ENCODE results near the gene NEIL3.

The NEIL3 gene, protein sequence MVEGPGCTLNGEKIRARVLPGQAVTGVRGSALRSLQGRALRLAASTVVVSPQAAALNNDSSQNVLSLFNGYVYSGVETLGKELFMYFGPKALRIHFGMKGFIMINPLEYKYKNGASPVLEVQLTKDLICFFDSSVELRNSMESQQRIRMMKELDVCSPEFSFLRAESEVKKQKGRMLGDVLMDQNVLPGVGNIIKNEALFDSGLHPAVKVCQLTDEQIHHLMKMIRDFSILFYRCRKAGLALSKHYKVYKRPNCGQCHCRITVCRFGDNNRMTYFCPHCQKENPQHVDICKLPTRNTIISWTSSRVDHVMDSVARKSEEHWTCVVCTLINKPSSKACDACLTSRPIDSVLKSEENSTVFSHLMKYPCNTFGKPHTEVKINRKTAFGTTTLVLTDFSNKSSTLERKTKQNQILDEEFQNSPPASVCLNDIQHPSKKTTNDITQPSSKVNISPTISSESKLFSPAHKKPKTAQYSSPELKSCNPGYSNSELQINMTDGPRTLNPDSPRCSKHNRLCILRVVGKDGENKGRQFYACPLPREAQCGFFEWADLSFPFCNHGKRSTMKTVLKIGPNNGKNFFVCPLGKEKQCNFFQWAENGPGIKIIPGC

DNA sequence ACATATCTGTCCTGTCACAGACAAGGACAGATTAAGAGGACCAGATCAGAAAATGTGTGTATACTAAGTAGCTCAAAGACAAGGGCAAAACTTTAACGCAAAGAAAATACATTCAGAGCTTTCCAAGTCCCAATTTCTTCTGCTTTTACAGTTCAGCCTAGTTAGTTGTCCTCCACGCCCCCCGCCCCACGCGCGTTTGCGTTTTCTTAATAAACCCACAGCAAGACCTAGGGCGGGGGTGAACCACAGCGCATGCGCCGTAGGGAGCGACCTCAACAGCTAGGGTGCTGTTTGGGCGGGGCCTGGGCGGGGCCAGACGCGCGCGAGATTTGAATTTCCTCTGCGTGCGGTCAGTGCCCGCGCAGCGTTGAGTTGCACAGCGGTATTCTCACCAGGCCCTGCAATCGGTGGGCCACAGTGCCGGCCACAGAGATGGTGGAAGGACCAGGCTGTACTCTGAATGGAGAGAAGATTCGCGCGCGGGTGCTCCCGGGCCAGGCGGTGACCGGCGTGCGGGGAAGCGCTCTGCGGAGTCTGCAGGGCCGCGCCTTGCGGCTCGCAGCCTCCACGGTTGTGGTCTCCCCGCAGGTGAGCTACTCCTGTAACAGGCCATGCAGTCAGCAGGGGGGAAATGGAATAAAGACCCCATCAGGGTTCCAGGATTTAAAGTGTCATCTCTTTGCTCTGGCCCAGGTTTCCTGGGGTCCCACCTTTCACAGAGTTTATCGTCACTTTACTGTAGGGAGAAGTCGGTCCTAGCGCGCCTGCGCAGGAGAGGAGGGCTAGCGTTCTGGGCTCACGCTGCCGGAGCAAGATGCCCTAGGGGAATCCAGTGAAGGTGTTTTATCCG, at the start of gene NEIL3:
Gene NEIL3, plus strand, starts transcription at position 353 of the 850 bp plus-strand sequence. Its CDS starts 80 bp downstream, at position 433.
- DNase-seq = peak; percentile 96

- DNase-seq = no peak
These were observed 45.9 kb upstream of the NEIL3 start for GRCh38 chr4:177263818-177264217.

GRCh38 chr4:177264788-177265422, 44.8 kb upstream of the NEIL3 start:
- DNase-seq = no peak

DNA sequence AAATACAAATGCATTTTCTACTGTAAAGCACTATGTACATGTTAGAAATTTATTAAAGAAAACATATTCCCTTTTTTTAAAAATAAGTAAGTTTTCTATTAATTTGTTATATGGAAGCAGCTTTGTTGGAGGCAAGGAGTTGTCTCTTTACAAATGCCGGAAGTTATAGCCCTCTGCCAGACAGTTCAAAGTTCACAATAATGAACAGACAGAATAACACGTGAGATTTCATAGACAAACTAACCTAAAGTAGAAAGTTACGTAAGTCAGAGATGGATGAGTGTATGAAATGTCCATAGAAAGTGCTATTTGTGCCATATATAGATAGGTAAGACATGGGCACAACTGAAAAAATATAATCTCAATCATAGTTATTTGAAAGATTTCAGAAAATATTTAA, 43.9 kb upstream of the NEIL3 start:
- no peak for DNase-seq

DNA sequence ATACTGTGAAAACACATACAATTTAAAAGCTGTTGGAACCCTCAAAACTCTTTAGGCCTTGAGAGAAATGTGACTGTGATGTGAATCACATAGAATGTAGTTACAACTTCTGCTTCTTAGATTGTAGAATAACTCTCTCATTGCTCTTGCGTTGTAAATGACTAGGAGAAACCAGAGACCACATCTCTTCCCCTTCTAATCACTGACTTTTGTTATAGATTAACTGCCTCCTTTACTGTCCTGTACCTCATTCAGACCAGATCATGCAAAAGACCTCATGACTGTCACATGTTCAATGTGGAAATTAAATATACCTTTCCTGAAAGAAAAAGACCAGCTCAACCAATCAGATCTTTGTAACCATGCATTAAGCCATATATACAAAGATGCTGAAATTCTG, 43.2 kb upstream of the NEIL3 start:
- DNase-seq = no peak

DNA sequence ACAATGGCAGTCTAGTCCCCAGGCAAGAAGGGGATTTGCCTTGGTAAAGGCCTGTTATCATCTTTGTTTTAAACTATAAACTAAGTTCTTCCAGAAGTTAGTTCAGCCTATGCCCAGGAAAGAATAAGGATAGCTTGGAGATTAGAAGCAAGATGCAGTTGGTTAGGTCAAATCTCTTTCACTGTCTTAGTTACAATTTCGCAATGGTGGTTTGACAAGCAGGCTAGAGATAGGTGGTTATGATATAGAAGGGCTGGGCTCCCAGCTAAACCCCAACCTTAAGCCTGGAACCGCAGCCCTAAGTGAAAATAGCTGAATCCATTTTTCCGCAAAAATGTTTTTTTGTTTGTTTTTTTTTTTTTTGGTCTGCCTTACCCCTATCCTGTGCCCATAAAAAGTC, 41.8 kb upstream of the NEIL3 start:
- DNase-seq = no peak

DNA sequence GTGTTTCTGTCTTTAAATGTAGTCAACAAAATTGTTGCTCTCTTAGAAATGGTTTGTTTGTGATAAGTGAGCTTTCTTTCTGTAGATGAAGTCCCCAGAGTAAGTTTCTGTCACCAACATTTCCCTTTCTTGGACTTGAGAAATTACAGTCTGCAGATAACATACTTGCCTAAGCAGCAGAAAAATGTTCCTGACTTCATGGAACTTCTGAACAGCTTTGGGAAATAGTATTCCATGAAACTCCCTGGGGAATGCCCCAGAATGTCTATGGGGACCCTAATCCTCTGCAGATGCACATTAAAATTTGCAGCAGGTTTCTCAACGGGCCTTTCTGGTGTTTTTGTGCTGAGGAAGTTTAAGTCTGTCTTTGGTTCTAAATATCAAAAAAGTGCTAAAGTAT, 38.6 kb upstream of the NEIL3 start:
- DNase-seq = no peak

- no peak for DNase-seq
These were observed 37.5 kb upstream of the NEIL3 start for GRCh38 chr4:177271915-177272766.

DNA sequence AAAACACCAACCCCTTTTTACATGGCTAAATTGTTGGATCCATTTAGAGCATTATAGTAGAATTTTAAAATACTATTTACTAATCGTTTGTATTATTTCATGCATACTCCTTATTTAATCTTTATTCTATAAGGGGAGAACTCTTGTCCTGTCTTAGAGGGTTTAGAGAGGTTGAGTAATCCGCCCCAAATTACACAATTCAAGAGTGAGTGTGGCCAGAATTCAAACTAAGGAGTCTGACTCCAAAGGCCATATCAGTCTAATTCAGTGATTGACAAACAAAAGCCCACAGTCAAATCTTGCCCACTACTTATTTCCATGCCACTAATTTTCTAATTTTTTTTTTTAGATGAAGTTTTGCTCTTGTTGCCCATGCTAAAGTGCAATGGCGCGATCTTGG, 33.7 kb upstream of the NEIL3 start:
- DNase-seq = no peak

DNA sequence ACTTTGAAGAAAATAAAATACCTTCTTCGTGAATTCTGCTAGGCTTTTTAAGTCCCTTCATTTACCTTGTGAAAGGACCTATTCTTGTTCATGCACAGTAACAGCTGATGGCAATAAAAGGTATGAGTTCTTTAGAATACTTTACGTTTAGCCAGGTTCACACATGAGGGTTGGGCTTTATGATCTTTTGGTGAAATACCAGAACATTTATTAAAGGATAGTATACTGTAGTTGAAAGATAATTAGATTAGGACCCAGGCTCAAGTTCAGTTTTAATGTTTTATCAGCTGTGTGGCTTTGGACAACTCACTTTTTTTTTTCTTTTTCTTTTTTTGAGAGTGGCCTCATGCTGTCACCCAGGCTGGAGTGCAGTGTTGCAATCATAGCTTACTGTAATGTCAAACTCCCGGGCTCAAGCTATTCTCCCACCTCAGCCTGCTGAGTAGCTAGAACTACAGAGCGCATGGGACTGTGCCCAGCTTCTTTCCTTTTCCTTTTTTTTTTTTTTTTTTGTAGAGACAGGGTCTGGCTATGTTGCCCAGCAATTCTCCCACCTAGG, 28.2 kb upstream of the NEIL3 start:
- no peak for DNase-seq

DNA sequence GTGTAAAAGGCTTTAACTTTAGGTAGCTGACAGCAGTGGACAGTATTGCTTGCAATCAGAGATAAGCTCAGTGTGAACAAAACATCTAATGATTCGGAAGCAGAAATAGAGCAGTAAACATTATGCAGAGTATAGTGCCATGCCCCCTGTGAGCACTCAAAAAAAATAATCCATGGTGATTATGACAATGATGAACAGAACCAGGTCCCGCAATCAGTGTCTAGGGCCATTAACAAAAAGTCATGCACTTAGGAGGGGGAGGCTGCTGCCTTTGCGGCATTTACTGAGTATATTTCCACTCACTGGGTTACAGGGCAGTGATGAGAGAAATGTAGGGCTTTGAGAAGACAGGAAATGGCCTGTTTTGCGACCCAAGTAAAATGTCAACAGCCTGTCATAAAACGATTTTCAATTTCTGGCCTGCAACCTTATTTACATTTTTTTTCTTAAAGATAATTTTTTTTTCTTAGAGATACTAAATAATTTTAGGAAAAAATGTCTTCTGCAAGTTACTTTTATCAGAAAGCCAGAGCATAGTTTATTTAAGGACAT, 27.3 kb upstream of the NEIL3 start:
- no peak for DNase-seq

- DNase-seq = no peak
These were observed 26.5 kb upstream of the NEIL3 start for GRCh38 chr4:177283167-177283566.

DNA sequence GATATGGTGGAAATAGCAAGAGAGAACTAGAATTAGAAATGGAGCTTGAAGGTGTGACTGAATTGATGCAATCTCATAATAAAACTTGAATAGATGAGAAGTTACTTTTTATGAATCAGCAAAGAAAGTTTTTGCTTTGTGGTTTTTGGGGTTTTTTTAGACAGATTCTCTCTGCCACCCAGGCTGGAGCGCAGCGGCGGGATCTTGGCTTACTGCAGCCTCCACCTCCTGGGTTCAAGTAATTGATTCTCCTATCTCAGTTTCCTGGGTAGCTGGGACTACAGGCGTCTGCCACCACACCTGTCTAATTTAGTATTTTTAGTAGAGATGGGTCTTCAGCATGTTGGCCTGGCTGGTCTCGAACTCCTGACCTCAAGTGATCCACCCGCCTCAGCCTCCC, 23.7 kb upstream of the NEIL3 start:
- DNase-seq = no peak

GRCh38 chr4:177287255-177287654, 22.4 kb upstream of the NEIL3 start:
- DNase-seq = no peak

GRCh38 chr4:177288335-177288734, 21.3 kb upstream of the NEIL3 start:
- no peak for DNase-seq

DNA sequence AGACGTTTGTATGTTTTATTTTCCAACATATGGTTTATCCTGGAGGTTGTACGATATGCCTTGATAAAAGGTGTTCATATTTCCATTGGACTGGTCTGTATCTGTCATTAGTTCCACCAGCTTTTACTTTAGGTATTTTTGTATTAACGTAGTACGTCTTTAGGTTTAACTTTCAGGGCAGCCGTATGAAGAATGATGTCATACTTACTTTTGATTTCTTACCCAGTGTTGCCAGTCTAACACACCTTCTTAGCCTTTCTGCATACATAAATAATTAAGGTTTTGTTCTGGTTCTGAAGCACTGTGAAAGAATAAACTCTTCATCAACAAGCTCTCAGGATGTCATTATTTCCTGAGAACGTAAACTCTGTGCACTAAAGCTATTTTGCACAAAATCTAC, 18.9 kb upstream of the NEIL3 start:
- DNase-seq = no peak

- no peak for DNase-seq
These were observed 17.5 kb upstream of the NEIL3 start for GRCh38 chr4:177292171-177292570.

DNA sequence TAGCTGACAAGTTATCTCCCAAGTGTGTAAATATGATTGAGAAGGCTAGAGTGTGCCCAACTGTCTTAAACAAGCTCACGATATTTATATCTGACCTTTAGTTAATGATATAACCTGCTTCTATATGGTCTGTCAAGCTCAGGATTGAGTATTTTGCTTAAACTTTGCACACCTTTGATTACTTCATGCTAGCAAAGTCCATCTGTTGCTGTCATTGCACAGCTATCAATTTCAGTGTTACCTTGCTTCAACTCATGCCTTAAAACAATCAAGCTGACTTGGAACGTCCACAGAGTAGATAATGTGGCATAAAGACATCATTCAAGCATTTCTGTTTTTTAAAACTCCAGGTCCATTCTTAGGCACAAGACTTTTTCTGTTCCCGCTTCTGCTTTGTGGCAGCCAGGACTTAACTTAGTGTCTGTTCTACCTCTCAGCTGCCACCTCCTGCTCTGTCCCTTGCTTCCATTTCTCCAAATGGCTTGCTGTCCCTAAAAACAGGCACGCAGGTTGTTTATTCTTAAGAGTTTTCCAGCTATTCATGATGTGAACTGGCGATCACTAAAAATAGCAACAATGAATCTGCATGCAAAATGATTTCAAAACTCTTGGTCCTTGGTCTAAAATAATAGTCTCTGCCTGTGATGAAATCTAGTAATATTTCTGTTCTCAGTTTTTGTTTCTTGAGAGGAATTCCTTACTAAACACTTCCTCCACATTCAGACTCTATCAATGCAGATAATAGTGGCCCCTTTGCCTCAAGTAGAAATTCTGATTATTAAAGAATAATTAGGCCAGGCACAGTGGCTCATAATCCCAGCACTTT, 16.3 kb upstream of the NEIL3 start:
- no peak for DNase-seq

DNA sequence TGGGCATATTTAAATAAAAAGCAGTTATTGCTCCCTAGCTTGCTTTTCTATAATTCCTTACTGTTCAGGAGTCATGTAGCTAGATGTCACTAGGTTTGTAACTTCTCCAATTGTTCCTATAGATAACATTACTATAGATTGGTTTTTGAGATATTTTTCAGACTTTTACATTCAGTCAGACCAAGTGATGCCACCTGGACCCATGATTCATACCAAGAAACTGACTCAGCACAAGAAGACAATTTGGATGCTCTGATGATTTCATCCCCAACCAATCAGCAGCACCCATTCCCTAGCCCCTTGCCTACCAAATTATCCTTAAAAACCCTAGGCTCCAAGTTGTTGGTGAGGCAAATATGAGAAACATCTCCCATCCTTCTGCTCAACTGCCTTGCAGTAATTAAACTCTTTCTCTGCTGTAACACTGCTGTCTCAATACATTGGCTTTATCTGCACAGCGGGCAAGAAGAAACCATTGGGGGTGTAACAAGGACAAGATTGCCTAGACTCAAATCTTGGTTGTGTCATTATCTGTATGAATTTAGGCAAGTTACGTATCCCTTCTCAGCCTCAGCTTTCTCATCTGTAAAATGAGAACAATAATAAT, 11.8 kb upstream of the NEIL3 start:
- no peak for DNase-seq

- DNase-seq = no peak
These were observed 8.5 kb upstream of the NEIL3 start for GRCh38 chr4:177301126-177301639.
